ENCODE measurements around the gene GPAM. TPM values are rescaled to one million over a fixed set of nuclear protein-coding genes. Genes with fewer than 3 reads are reported as not detected.

GPAM gene
- total and polyA plus RNA-seq, 2 of the 8 experiments (the other 6 are each of a cell fraction or from before 2014, with no cell fraction given): 5.5 to 15.5 TPM

DNA sequence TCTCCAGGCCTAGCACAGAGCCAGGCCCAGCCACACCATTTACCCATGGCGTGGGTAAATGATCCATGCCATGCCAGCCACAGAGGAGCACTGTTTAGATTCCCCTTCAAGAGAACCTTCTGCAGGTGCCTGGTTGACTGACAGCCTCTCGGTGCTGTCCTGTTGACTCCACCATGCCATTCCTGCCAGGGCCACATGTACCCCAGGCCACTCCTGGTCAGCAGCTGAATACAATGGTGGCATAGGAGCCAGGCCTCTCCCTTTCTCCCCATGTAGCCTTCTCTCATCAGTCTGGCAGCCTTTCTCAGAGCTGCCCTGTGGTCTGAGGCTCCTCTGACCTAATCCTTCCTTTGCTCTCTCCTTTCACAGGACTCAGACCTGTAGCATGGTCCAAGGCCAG, 39.2 kb upstream of the GPAM start (continued):
- TF ChIP-seq, protein P1, sequence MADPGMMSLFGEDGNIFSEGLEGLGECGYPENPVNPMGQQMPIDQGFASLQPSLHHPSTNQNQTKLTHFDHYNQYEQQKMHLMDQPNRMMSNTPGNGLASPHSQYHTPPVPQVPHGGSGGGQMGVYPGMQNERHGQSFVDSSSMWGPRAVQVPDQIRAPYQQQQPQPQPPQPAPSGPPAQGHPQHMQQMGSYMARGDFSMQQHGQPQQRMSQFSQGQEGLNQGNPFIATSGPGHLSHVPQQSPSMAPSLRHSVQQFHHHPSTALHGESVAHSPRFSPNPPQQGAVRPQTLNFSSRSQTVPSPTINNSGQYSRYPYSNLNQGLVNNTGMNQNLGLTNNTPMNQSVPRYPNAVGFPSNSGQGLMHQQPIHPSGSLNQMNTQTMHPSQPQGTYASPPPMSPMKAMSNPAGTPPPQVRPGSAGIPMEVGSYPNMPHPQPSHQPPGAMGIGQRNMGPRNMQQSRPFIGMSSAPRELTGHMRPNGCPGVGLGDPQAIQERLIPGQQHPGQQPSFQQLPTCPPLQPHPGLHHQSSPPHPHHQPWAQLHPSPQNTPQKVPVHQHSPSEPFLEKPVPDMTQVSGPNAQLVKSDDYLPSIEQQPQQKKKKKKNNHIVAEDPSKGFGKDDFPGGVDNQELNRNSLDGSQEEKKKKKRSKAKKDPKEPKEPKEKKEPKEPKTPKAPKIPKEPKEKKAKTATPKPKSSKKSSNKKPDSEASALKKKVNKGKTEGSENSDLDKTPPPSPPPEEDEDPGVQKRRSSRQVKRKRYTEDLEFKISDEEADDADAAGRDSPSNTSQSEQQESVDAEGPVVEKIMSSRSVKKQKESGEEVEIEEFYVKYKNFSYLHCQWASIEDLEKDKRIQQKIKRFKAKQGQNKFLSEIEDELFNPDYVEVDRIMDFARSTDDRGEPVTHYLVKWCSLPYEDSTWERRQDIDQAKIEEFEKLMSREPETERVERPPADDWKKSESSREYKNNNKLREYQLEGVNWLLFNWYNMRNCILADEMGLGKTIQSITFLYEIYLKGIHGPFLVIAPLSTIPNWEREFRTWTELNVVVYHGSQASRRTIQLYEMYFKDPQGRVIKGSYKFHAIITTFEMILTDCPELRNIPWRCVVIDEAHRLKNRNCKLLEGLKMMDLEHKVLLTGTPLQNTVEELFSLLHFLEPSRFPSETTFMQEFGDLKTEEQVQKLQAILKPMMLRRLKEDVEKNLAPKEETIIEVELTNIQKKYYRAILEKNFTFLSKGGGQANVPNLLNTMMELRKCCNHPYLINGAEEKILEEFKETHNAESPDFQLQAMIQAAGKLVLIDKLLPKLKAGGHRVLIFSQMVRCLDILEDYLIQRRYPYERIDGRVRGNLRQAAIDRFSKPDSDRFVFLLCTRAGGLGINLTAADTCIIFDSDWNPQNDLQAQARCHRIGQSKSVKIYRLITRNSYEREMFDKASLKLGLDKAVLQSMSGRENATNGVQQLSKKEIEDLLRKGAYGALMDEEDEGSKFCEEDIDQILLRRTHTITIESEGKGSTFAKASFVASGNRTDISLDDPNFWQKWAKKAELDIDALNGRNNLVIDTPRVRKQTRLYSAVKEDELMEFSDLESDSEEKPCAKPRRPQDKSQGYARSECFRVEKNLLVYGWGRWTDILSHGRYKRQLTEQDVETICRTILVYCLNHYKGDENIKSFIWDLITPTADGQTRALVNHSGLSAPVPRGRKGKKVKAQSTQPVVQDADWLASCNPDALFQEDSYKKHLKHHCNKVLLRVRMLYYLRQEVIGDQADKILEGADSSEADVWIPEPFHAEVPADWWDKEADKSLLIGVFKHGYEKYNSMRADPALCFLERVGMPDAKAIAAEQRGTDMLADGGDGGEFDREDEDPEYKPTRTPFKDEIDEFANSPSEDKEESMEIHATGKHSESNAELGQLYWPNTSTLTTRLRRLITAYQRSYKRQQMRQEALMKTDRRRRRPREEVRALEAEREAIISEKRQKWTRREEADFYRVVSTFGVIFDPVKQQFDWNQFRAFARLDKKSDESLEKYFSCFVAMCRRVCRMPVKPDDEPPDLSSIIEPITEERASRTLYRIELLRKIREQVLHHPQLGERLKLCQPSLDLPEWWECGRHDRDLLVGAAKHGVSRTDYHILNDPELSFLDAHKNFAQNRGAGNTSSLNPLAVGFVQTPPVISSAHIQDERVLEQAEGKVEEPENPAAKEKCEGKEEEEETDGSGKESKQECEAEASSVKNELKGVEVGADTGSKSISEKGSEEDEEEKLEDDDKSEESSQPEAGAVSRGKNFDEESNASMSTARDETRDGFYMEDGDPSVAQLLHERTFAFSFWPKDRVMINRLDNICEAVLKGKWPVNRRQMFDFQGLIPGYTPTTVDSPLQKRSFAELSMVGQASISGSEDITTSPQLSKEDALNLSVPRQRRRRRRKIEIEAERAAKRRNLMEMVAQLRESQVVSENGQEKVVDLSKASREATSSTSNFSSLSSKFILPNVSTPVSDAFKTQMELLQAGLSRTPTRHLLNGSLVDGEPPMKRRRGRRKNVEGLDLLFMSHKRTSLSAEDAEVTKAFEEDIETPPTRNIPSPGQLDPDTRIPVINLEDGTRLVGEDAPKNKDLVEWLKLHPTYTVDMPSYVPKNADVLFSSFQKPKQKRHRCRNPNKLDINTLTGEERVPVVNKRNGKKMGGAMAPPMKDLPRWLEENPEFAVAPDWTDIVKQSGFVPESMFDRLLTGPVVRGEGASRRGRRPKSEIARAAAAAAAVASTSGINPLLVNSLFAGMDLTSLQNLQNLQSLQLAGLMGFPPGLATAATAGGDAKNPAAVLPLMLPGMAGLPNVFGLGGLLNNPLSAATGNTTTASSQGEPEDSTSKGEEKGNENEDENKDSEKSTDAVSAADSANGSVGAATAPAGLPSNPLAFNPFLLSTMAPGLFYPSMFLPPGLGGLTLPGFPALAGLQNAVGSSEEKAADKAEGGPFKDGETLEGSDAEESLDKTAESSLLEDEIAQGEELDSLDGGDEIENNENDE (IDR thresholded peaks at IDR 0.05; ENCODE audit: insufficient replicate concordance, low read length): no peak
- TF ChIP-seq, protein P2, sequence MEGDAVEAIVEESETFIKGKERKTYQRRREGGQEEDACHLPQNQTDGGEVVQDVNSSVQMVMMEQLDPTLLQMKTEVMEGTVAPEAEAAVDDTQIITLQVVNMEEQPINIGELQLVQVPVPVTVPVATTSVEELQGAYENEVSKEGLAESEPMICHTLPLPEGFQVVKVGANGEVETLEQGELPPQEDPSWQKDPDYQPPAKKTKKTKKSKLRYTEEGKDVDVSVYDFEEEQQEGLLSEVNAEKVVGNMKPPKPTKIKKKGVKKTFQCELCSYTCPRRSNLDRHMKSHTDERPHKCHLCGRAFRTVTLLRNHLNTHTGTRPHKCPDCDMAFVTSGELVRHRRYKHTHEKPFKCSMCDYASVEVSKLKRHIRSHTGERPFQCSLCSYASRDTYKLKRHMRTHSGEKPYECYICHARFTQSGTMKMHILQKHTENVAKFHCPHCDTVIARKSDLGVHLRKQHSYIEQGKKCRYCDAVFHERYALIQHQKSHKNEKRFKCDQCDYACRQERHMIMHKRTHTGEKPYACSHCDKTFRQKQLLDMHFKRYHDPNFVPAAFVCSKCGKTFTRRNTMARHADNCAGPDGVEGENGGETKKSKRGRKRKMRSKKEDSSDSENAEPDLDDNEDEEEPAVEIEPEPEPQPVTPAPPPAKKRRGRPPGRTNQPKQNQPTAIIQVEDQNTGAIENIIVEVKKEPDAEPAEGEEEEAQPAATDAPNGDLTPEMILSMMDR (IDR thresholded peaks at IDR 0.05; ENCODE audit: control extremely low read depth in 1 of 3, insufficient read depth in 1 of 3, low read depth in 1 of 3, low read length in 3 of 3): no peak
- TF ChIP-seq TEAD4 (IDR thresholded peaks at IDR 0.05; ENCODE audit: low read depth, low read length) (no peak), KDM1A (IDR thresholded peaks at IDR 0.05; ENCODE audit: borderline replicate concordance, low read length) (no peak), ZNF274 (IDR thresholded peaks at IDR 0.05; ENCODE audit: borderline replicate concordance, extremely low read depth, low read length) (no peak), KDM5A (IDR thresholded peaks at IDR 0.05; ENCODE audit: low read length) (no peak), RBBP5 (IDR thresholded peaks at IDR 0.05; ENCODE audit: borderline replicate concordance, low read depth, low read length) (no peak)
- TF ChIP-seq, protein P3, sequence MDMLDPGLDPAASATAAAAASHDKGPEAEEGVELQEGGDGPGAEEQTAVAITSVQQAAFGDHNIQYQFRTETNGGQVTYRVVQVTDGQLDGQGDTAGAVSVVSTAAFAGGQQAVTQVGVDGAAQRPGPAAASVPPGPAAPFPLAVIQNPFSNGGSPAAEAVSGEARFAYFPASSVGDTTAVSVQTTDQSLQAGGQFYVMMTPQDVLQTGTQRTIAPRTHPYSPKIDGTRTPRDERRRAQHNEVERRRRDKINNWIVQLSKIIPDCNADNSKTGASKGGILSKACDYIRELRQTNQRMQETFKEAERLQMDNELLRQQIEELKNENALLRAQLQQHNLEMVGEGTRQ (IDR thresholded peaks at IDR 0.05; ENCODE audit: low read length): no peak

Data from H1 (cell line).